C4-2B (cell line): ENCODE results near the gene ZNF19.

Source experiments
- H3K27ac ChIP-seq: fragments of 450-650 bp; 2 replicates; pipeline ENCODE4 v1.5.1; 2017
- ZFX ChIP-seq: fragments of 450-650 bp; IDR thresholded peaks from 2 replicates; pipeline ENCODE4 v1.6.1; 2017
- TF ChIP-seq, protein P1 (sequence below): fragments of 450-650 bp; conservative IDR thresholded peaks from 2 replicates; pipeline ENCODE4 v1.5.1; 2017; ENCODE audit warnings: mild to moderate bottlenecking

The ZNF19 gene

DNA sequence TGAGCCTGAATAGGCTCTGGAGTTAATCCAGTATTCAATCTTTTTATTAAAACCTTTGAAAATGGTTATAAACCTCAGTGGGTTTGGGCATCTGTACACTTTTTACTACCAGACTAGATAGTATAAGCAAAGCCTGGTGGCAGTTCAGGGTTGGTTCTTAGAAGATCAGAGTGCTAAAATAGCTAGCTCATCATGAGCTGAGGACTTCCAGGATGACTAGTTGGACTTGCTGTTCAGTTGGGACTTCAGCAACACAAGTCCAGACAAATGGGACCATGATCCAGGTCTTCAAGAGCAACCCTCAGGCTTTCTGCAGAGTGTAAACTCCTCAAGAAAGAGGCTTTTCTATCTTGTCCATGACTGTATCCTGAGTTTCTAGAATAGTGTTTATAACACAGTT lies 1.2 kb upstream of the ZNF19 start:
- no peak overlapping the region for H3K27ac ChIP-seq

DNA sequence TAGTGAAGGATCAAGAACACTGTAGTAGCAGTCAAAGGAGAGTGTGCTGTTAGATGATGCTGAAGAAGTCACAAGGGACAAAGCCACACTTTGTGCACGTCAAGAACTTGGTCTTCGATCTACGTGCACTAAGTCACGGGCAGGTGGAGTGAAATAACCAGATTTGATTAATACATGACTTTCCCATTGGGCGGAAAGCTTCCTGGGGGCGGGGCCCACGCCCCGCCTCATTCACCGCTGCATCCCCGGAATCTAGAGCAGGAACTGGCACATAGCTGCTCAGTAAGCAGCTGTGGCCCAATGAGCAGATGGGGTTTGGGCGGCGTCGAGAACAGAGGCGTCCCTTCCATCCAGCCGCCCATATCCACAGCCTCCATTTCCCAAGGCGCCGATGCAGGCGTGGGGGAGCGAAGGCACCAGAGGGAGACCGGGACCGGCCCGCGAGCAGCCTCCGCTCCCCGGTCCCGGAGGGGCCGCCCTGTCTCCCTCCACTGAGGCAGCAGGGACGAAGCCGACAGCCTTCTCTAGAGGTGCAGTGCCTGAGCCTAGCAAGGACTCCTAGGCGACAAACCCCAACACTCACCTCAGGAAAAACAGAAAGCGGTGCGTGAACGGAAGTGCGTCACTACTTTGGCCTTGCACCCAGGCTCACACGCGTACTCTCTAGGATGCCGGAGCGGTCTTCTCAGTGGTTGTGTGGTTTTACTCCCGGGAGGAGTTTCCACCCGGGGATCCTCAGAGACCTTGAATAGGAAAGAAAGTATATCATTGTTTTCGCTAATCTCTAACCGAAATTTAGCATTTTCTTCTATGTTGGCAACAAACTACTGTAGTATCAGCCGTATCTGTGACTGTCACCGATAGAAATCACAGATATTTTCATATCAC lies 4.9 kb downstream of the ZNF19 start:
- H3K27ac ChIP-seq, result peak overlapping the region; percentile 64
- no peak for TF ChIP-seq ZFX
- TF ChIP-seq, protein P1, sequence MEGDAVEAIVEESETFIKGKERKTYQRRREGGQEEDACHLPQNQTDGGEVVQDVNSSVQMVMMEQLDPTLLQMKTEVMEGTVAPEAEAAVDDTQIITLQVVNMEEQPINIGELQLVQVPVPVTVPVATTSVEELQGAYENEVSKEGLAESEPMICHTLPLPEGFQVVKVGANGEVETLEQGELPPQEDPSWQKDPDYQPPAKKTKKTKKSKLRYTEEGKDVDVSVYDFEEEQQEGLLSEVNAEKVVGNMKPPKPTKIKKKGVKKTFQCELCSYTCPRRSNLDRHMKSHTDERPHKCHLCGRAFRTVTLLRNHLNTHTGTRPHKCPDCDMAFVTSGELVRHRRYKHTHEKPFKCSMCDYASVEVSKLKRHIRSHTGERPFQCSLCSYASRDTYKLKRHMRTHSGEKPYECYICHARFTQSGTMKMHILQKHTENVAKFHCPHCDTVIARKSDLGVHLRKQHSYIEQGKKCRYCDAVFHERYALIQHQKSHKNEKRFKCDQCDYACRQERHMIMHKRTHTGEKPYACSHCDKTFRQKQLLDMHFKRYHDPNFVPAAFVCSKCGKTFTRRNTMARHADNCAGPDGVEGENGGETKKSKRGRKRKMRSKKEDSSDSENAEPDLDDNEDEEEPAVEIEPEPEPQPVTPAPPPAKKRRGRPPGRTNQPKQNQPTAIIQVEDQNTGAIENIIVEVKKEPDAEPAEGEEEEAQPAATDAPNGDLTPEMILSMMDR, result no peak

More for the DNA sequence above, 1.2 kb upstream of the ZNF19 start:
- TF ChIP-seq, protein P1, result no peak
- TF ChIP-seq ZFX, result no peak

DNA sequence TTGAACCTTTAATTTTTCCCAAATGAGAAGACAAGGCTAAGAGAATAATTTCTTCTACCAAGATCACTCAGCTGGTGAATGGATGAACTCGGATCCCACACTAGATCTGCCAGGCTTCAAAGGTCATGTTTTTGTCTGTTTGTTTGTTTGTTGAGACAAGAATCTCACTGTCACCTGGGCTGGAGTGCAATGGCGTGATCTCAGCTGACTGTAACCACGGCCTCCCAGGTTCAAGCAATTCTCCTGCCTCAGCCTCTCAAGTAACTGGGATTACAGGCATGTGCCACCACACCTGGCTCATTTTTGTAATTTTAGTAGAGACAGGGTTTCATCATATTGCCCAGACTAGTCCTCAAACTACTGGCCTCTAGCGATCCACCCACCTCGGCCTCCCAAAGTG lies 6.6 kb downstream of the ZNF19 start:
- TF ChIP-seq, protein P1, result no peak
- no peak for TF ChIP-seq ZFX
- no peak overlapping the region for H3K27ac ChIP-seq

DNA sequence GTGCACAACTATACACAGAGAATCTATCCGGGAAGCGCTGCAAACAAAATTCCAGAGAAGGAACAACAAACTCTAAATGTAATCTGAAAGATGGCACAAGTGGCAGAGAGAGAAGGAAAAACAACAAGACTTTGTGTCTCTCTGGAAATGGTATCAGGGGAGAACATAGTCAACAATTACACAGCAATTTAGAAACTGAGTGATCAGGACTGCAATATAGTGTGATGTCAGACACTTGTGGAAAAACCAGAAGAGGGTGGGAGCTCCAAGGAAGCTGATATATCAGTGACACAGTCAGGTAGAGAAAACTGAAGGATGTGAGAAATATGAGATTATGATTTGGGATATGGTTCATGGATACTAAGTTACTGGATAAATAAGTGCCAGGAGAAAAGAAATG lies 8.2 kb downstream of the ZNF19 start:
- H3K27ac ChIP-seq, result no peak overlapping the region
- no peak for TF ChIP-seq ZFX
- TF ChIP-seq, protein P1, result no peak

DNA sequence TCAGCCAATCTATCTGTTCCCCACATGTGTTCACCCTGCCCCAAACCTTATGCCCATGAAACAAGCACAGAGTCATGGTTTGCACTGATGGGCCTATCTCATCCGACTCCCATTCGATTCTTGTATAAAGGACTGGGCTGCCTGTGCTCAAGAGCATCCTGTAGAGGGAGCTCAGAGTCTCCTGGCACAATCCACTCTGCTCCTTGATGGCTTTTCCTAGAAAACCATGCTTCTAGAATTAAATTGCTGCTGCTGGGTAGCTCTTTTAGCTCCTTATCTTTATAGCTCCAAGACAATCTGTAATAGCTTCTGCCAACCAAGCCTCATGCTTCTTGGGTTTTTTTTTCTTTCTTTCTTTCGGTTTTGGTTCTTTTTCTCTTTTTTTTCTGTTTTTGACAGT lies 9.7 kb downstream of the ZNF19 start:
- TF ChIP-seq, protein P1, result peak; percentile 50
- no peak for TF ChIP-seq ZFX
- no peak overlapping the region for H3K27ac ChIP-seq

DNA sequence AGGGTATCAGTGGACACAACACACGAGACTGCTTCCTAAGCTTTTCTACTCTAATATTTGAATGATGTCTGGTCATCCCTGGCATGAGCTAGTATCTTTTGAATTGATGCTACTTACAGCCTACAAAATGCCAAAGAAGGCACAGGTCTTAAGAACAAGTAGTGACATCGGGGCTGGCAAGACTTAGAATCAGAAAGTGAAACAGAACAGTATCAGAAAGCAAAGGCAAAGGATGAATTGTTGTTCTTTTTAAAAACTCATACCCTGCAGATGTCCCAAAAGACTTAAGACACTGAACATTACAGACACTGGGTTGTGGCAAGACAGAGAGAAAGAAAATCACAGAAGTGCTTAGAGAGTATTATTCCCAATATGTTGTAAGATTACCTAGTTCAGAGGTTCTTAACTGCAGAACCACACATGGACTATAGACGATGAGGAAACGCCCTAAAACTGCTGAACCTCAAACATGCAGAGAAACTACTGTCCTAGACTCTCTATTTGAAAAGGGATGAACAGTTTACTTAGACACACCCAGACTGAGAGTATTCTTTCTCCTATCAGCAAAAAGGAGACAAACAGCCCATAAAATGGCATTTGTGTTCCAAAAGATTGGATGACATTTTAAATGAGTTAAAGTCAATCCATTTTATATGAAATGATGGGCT lies 12.5 kb downstream of the ZNF19 start:
- no peak overlapping the region for H3K27ac ChIP-seq
- TF ChIP-seq, protein P1, result no peak
- no peak for TF ChIP-seq ZFX

DNA sequence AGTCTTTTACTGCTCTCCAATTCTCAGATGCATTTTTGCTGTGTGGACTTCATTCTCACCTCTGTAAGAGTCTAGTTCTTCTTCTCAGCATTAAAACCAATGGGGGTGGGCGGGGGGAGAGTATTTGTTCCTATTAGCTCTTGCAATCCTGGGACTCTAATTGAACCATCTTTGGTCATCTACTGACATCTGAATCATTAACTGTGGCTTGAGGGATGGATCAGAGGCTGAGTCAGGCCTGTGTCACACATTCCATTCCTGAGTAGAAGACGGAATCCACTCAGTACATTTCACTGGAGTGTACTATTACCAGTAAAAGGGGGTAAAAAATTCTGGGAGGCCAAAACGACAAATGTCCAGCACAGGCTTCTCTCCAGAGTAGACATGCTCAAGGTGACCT lies 14.3 kb downstream of the ZNF19 start:
- TF ChIP-seq, protein P1, result no peak
- no peak for TF ChIP-seq ZFX
- H3K27ac ChIP-seq, result no peak overlapping the region
